Memory B cell (primary cell): ENCODE measurements around the gene IMPACT.

Experiments used
- ATAC-seq: fragments of 150-1000 bp; cut with Tn5 transposase; 2 replicates; pipeline ENCODE4 v1.10.0; 2021; ENCODE audit warnings: low read depth, mild to moderate bottlenecking, moderate library complexity
- DNase-seq, 2 donors: peaks; one replicate each; pipeline ENCODE4 v3.0.0; 2022; ENCODE audit warnings: low spot score in 2 of 2
- H3K27ac Mint-ChIP-seq: one replicate; pipeline ENCODE4 v1.8.0; 2022; ENCODE audit warnings: mild to moderate bottlenecking, moderate library complexity, mixed read lengths
- H3K27me3 Mint-ChIP-seq: one replicate; pipeline ENCODE4 v1.8.0; 2022; ENCODE audit warnings: mixed read lengths
- H3K36me3 Mint-ChIP-seq: one replicate; pipeline ENCODE4 v1.8.0; 2022; ENCODE audit warnings: mild to moderate bottlenecking, mixed read lengths
- H3K4me1 Mint-ChIP-seq: one replicate; pipeline ENCODE4 v1.8.0; 2022; ENCODE audit warnings: mixed read lengths
- H3K4me3 Mint-ChIP-seq: one replicate; pipeline ENCODE4 v1.8.0; 2022; ENCODE audit warnings: mild to moderate bottlenecking, moderate library complexity, mixed read lengths
- H3K9me3 Mint-ChIP-seq: one replicate; pipeline ENCODE4 v1.8.0; 2022; ENCODE audit warnings: mixed read lengths

Gene IMPACT

DNA sequence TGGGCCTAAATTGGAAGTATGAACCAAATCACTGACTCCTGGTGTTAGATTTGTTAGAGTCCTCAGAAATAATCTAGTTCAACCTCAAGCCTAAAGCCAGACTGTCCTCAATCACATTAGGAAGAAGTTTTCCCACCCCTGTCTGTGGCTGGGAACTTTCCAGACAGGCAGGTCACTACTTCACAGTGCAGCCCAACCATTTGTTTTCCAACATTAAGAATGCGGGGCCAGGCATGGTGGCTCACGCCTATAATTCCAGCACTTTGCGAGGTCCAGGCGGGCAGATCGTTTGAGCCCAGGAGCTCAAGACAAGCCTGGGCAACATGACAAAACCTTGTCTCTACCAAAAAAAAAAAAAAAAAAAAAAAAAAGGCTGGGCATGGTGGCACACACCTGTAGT is 23.4 kb upstream of the IMPACT start:
- Mint-ChIP-seq H3K4me3 (no peak overlapping the region), H3K9me3 (no peaks in the 10 kb centered on the region), H3K36me3 (no peaks in the 10 kb centered on the region), H3K27me3 (peaks cover 22% of the 10 kb centered on the region), H3K27ac (no peak overlapping the region), H3K4me1 (no peaks in the 10 kb centered on the region)
- no peak for ATAC-seq
- DNase-seq, result no peak

- no peaks in the 10 kb centered on the region for H3K9me3 Mint-ChIP-seq
- DNase-seq, result no peak
- no peaks in the 10 kb centered on the region for H3K36me3 Mint-ChIP-seq
- ATAC-seq, result no peak
- no peak overlapping the region for H3K4me3 Mint-ChIP-seq
- H3K27me3 Mint-ChIP-seq, result peaks cover 31% of the 10 kb centered on the region
- H3K4me1 Mint-ChIP-seq, result no peaks in the 10 kb centered on the region
- H3K27ac Mint-ChIP-seq, result no peak overlapping the region
These were observed 21.9 kb upstream of the IMPACT start for GRCh38 chr18:24404591-24404990.

- H3K9me3 Mint-ChIP-seq, result no peaks in the 10 kb centered on the region
- H3K4me1 Mint-ChIP-seq, result no peaks in the 10 kb centered on the region
- ATAC-seq, result no peak
- no peak overlapping the region for H3K4me3 Mint-ChIP-seq
- no peak for DNase-seq
- no peaks in the 10 kb centered on the region for H3K36me3 Mint-ChIP-seq
- H3K27ac Mint-ChIP-seq, result no peak overlapping the region
- peaks cover 33% of the 10 kb centered on the region for H3K27me3 Mint-ChIP-seq
These were observed 18.0 kb upstream of the IMPACT start for GRCh38 chr18:24408496-24408895.

DNA sequence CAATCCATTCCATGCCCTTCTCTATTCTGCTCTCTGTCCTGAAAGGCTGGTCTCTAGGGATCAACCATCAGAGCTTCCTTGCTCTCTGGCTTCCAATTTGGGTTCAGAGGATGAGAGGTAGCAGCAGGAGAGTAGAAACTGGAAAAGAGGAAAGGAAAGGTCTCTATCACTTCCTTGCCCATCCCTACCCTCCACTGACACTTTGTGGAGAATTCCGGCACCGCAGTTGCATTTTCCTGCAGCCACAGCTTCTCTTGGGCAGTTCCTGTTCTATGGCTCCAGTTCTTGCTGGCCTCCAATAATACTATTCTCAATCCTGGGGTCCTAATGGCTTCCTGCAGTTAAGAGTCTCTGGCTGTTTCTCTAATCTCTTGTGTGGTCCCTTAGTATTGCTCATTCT is 13.3 kb upstream of the IMPACT start:
- Mint-ChIP-seq H3K4me1 (no peaks in the 10 kb centered on the region), H3K27me3 (peaks cover 32% of the 10 kb centered on the region), H3K36me3 (no peaks in the 10 kb centered on the region), H3K4me3 (no peak overlapping the region), H3K27ac (no peak overlapping the region), H3K9me3 (no peaks in the 10 kb centered on the region)
- DNase-seq, result no peak
- no peak for ATAC-seq

- Mint-ChIP-seq H3K9me3 (no peaks in the 10 kb centered on the region), H3K27me3 (peaks cover 28% of the 10 kb centered on the region), H3K36me3 (peaks cover 2% of the 10 kb centered on the region), H3K4me1 (no peaks in the 10 kb centered on the region), H3K4me3 (no peak overlapping the region), H3K27ac (no peak overlapping the region)
- DNase-seq (no peak), ATAC-seq (no peak)
These were observed 12.0 kb upstream of the IMPACT start for GRCh38 chr18:24414349-24415003.

DNA sequence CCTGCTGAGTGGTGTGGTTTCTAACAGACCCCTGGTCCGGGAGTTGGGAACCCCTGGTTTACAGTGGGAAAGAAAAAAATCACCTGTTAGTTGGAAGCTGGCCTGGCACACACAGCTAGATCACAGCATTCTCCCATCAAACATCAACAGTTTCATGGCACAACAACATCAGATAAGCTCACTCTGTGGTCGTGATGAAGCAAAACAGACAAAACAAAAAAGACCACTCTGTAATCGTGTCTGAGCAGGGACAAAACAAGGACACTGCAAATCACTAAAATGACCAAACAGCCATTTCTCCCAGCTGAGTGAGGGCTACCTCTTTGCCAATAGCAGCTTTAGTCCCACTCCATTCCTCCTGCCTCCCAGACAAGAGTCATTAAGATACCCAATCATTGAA is 9.0 kb upstream of the IMPACT start:
- Mint-ChIP-seq H3K4me3 (no peak overlapping the region), H3K4me1 (no peaks in the 10 kb centered on the region), H3K27me3 (peaks cover 30% of the 10 kb centered on the region), H3K36me3 (peaks cover 2% of the 10 kb centered on the region), H3K27ac (no peak overlapping the region), H3K9me3 (peaks cover 1% of the 10 kb centered on the region)
- DNase-seq (no peak), ATAC-seq (no peak)

GRCh38 chr18:24420551-24420950 is 5.9 kb upstream of the IMPACT start:
- ATAC-seq (no peak), DNase-seq (no peak)
- peaks cover 5% of the 10 kb centered on the region for H3K9me3 Mint-ChIP-seq
- H3K27me3 Mint-ChIP-seq, result peaks cover 27% of the 10 kb centered on the region
- no peak overlapping the region for H3K4me3 Mint-ChIP-seq
- no peaks in the 10 kb centered on the region for H3K4me1 Mint-ChIP-seq
- H3K27ac Mint-ChIP-seq, result no peak overlapping the region
- H3K36me3 Mint-ChIP-seq, result peaks cover 5% of the 10 kb centered on the region

GRCh38 chr18:24421831-24422230 is 4.6 kb upstream of the IMPACT start:
- no peak for DNase-seq

GRCh38 chr18:24426073-24426397 is 435 bp upstream of the IMPACT start:
- Mint-ChIP-seq H3K4me3 (peak overlapping the region; percentile 91), H3K27me3 (peaks cover 14% of the 10 kb centered on the region), H3K27ac (no peak overlapping the region), H3K4me1 (peaks cover 3% of the 10 kb centered on the region), H3K36me3 (peaks cover 13% of the 10 kb centered on the region), H3K9me3 (peaks cover 10% of the 10 kb centered on the region)
- DNase-seq (no peak), ATAC-seq (no peak)

More at GRCh38 chr18:24421831-24422230, 4.6 kb upstream of the IMPACT start:
- Mint-ChIP-seq H3K27ac (no peak overlapping the region), H3K9me3 (peaks cover 10% of the 10 kb centered on the region), H3K4me3 (no peak overlapping the region), H3K27me3 (peaks cover 25% of the 10 kb centered on the region), H3K4me1 (no peaks in the 10 kb centered on the region), H3K36me3 (peaks cover 14% of the 10 kb centered on the region)
- no peak for ATAC-seq

DNA sequence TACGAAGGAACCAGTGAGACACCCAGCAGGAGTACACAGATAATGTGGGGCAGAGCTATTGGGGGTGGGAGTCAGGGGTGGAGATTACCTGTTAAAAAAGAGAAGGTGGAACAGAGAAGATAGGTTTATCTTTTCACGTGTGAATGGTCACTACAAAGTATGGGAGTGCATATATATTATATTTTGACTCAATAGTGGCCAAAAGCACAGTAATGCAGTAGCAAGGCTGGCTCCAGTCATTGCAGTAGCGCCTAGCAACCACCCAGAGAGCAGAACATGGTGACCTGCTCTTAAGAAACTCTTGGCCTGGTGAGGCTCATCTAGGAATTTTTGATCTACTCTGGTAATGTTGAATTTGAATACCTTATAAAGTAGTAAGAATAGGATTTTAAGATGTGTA is 1.0 kb downstream of the IMPACT start:
- DNase-seq (no peak), ATAC-seq (no peak)
- Mint-ChIP-seq H3K36me3 (peaks cover 17% of the 10 kb centered on the region), H3K4me3 (peak overlapping the region; percentile 91), H3K9me3 (peaks cover 8% of the 10 kb centered on the region), H3K27me3 (peaks cover 8% of the 10 kb centered on the region), H3K4me1 (peaks cover 3% of the 10 kb centered on the region), H3K27ac (peak overlapping the region; percentile 78)

DNA sequence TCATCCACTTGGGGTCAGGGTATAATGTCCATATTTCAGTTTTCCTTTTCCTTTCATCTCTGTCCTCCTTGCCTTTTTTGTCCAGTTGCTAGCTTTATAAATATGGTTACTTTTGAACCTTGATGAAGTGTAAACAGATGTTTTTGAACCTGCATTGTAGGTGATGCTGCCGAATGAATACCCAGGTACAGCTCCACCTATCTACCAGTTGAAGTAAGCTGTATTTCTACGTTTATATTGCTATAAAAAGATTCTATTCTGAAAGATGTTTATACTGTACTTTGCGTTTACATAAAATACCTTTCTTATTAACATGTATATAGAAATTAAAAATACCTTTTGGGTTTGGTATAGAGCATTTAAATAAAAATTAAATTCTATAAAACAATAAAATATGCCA is 2.2 kb downstream of the IMPACT start:
- Mint-ChIP-seq H3K4me3 (no peak overlapping the region), H3K4me1 (peaks cover 3% of the 10 kb centered on the region), H3K27me3 (peaks cover 2% of the 10 kb centered on the region), H3K9me3 (peaks cover 5% of the 10 kb centered on the region), H3K27ac (no peak overlapping the region), H3K36me3 (peaks cover 18% of the 10 kb centered on the region)
- no peak for DNase-seq
- no peak for ATAC-seq

- H3K27me3 Mint-ChIP-seq, result no peaks in the 10 kb centered on the region
- H3K4me1 Mint-ChIP-seq, result peaks cover 3% of the 10 kb centered on the region
- ATAC-seq (no peak), DNase-seq (no peak)
- peaks cover 19% of the 10 kb centered on the region for H3K36me3 Mint-ChIP-seq
- peaks cover 5% of the 10 kb centered on the region for H3K9me3 Mint-ChIP-seq
- no peak overlapping the region for H3K4me3 Mint-ChIP-seq
- no peak overlapping the region for H3K27ac Mint-ChIP-seq
These were observed 2.7 kb downstream of the IMPACT start for GRCh38 chr18:24429188-24429587.

GRCh38 chr18:24432618-24433017 is 6.1 kb downstream of the IMPACT start:
- Mint-ChIP-seq H3K4me3 (no peak overlapping the region), H3K27me3 (no peaks in the 10 kb centered on the region), H3K27ac (no peak overlapping the region), H3K36me3 (peaks cover 20% of the 10 kb centered on the region), H3K9me3 (no peaks in the 10 kb centered on the region), H3K4me1 (no peaks in the 10 kb centered on the region)
- DNase-seq (no peak), ATAC-seq (no peak)

- no peak for ATAC-seq
- Mint-ChIP-seq H3K9me3 (no peaks in the 10 kb centered on the region), H3K36me3 (peaks cover 32% of the 10 kb centered on the region), H3K27ac (no peak overlapping the region), H3K4me1 (no peaks in the 10 kb centered on the region), H3K27me3 (no peaks in the 10 kb centered on the region), H3K4me3 (no peak overlapping the region)
- DNase-seq, result no peak
These were observed 10.5 kb downstream of the IMPACT start for GRCh38 chr18:24436939-24437338.

GRCh38 chr18:24443870-24444269 is 17.4 kb downstream of the IMPACT start:
- DNase-seq (no peak), ATAC-seq (peak; percentile 69)
- Mint-ChIP-seq H3K36me3 (peaks cover 27% of the 10 kb centered on the region), H3K4me1 (peaks cover 9% of the 10 kb centered on the region), H3K27ac (peak overlapping the region; percentile 71), H3K27me3 (no peaks in the 10 kb centered on the region), H3K4me3 (no peak overlapping the region), H3K9me3 (no peaks in the 10 kb centered on the region)
